Esophagus squamous epithelium (tissue), 4 donors: ENCODE data around the gene POU2F2.

Experiments used
- POLR2A ChIP-seq, 4 donors: fragments of 450-650 bp; IDR thresholded peaks; one replicate each; pipeline ENCODE4 v1.6.1; 2017; ENCODE audit warnings: antibody characterized with exemption in 4 of 4, mild to moderate bottlenecking in 4 of 4, moderate library complexity in 3 of 4
- TF ChIP-seq, protein P1 (sequence below), 6 experiments: fragments of 450-650 bp in 4 of 6; fragments of 200-600 bp in 2 of 6; sonication (generic) in 2 of 6; IDR thresholded peaks; one replicate each; pipeline ENCODE4 v1.5.1; 2016 to 2019; ENCODE audit warnings: antibody characterized with exemption in 6 of 6, mild to moderate bottlenecking in 4 of 6, moderate library complexity in 4 of 6

DNA sequence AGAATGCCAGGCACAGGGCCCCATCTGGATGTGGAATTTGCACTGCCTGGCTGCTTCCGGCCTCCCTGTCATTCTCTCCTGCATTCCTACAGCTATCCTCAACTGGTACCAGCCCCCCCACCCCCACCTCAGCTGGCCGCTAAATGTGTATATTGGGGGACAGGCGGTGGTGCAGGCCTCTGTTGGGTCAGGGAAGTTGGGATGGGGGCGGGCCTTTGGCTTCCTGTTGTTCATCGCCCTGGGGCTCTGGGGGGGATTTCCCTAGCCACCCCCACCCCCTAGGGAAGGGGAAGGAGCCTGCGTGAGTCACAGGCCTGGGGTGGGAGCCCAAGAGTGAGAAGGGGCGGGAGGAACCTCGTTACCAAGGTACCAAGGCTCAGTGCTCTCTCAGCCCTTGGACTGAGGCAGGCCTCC is 10.6 kb downstream of the POU2F2 start:
- TF ChIP-seq, protein P1, sequence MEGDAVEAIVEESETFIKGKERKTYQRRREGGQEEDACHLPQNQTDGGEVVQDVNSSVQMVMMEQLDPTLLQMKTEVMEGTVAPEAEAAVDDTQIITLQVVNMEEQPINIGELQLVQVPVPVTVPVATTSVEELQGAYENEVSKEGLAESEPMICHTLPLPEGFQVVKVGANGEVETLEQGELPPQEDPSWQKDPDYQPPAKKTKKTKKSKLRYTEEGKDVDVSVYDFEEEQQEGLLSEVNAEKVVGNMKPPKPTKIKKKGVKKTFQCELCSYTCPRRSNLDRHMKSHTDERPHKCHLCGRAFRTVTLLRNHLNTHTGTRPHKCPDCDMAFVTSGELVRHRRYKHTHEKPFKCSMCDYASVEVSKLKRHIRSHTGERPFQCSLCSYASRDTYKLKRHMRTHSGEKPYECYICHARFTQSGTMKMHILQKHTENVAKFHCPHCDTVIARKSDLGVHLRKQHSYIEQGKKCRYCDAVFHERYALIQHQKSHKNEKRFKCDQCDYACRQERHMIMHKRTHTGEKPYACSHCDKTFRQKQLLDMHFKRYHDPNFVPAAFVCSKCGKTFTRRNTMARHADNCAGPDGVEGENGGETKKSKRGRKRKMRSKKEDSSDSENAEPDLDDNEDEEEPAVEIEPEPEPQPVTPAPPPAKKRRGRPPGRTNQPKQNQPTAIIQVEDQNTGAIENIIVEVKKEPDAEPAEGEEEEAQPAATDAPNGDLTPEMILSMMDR (IDR thresholded peaks at IDR 0.05): no peak
- no peak for TF ChIP-seq POLR2A (IDR thresholded peaks at IDR 0.05)
